Measurements from ENCODE around the gene A3GALT2.

The A3GALT2 gene

GRCh38 chr1:33320619-33321165, at the start of gene A3GALT2:
TSS of gene A3GALT2 (minus strand) at chr1:33321098. CDS start at chr1:33321098, 0 bp downstream.
- DNase-seq (ENCODE audit: low read depth in 3 of 3, low spot score in 1 of 3) = no peak

DNA sequence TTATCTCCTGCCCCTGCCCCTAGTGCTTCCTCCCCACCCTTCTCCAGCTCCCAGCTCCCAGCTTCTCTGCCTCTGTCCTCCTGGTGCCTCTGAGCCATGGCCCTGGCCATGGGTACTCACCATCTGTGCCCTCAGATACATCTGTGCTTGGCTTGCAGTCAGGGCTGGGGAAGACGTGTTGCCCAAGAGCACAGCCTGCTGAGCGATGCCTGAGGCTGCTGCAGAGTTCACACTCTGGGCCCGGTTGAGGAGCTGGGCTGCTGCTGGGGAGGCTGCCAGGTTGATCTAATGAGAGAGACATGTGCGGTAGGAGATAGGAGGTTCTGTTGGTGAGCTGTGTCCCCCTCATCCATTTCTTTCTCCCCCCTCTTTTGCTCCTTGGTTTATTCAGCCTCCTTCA, 49.4 kb upstream of the A3GALT2 start:
- DNase-seq (ENCODE audit: low read depth in 3 of 3, low spot score in 1 of 3) = no peak

GRCh38 chr1:33369764-33370163, 48.9 kb upstream of the A3GALT2 start:
- no peak for DNase-seq (ENCODE audit: low read depth in 3 of 3, low spot score in 1 of 3)

DNA sequence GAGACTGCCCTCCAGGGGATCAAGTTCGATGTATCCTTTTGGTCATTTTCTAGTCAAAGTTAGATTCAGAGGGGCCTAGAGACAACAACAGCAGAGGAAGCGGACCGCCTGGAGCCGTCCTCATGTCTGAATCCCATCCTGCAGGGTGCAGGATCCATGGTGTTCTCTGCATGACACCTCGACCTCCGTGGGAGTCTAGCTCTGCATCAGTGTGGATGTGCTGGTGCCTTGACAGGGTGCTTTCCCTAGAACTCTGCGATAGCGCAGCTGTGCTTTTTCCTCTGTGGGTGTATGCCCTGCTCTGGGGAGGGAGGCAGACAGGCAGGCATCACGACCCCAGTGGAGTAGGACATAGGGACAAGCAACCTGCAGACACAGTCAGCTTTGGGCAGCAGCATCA, 48.2 kb upstream of the A3GALT2 start:
- no peak for DNase-seq (ENCODE audit: low read depth in 3 of 3, low spot score in 1 of 3)

- DNase-seq (ENCODE audit: low read depth in 3 of 3, low spot score in 1 of 3) = no peak
These were observed 47.5 kb upstream of the A3GALT2 start for GRCh38 chr1:33368431-33368830.

GRCh38 chr1:33367485-33368405, 46.8 kb upstream of the A3GALT2 start:
- peak; percentile 70 to 83 (median 74) for DNase-seq (ENCODE audit: low read depth in 3 of 3, low spot score in 1 of 3)

DNA sequence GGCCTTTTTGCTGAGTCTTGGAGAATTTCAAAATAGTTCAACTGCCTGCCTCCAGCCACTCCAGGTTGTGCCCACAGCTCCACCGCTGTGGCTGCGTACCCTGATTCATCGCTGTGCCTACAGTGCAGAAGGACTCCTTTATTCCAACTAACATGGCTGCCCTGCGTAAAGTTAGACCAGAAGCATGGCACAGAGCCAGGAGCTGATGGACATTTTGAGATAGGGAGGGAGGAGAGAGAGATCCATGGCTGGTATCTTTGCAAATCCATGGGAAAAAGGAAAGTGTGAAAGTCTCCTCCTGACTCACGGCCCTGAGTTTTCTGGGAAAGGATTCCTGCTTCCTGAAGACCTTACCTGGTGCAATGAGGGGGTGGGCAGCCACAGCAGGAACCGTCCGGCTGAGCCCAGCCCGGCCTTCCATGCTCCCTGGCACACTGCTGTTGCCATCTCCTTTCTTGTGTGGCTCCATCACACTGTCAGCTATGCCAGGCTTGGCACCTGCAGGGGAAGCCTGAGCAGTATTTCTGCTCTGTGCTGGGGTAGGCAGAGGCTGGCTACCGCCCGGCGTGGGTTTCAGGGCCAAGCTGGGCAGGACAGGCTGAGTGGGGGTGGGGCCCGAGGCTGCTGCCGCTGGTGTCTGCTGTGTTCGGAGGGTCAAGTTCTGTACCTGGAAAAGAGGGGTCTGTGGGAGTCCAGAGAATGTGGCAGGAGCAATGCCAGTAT, 46.0 kb upstream of the A3GALT2 start:
- no peak for DNase-seq (ENCODE audit: low read depth in 3 of 3, low spot score in 1 of 3)

DNA sequence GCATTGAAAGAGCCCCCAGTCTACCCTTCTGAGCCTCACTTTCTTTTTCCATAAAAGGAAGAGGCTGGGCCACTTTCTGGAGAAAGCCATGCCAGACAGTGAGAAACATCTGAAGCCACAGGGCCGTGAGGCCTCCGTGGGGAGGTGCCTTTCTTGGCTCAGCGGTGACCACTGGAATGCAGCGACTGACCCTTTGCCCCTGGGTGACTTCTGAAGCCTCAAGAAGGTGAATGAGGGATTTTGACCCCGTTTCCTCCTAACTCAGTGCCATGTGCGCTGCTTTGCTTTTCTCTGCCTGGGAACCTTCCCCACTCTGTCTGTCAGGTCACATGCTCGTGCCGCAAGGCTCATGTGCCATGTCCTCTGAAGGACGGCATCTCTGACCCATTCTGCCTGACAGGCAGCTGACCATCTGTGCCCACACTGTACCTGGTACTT, 44.7 kb upstream of the A3GALT2 start:
- DNase-seq (ENCODE audit: low read depth in 3 of 3, low spot score in 1 of 3) = no peak

DNA sequence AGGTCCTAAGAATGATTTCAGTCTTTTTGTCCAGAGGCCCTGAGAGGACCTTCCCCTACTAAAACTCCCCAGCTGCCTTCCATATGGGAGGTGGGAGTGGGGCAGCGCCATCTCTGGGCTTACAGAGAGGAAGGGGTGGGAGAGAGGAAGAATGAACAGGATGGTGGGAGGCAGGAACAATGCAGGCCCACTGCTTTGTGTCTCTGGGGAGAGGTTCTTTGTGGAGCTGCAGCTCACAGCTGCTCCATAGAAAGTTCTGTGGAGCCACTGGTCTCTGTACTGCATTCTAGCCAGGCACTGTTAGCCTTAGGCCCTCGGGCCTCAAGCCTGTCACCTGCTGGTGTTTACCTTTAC, 43.6 kb upstream of the A3GALT2 start:
- DNase-seq (ENCODE audit: low read depth in 3 of 3, low spot score in 1 of 3) = no peak

- no peak for DNase-seq (ENCODE audit: low read depth in 3 of 3, low spot score in 1 of 3)
These were observed 42.6 kb upstream of the A3GALT2 start for GRCh38 chr1:33363470-33363861.

DNA sequence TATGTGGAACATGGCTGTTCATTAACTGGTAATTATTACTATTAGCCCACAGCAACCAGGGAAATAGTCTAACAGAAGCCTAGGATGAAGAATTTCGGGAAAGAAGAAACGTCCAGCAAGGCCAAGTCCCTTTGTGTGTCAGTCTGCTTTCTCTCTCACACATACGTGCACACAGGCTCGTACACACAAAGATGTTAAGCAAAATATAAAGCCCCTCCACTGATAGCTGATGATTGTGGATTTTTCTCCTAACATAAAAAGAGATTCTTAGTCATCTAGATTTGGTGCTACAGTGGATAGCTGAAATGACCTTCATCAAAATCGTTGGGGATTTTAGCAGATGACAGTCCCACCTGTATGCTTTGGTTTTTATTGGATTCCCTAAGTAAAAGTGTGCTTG, 42.1 kb upstream of the A3GALT2 start:
- no peak for DNase-seq (ENCODE audit: low read depth in 3 of 3, low spot score in 1 of 3)

DNA sequence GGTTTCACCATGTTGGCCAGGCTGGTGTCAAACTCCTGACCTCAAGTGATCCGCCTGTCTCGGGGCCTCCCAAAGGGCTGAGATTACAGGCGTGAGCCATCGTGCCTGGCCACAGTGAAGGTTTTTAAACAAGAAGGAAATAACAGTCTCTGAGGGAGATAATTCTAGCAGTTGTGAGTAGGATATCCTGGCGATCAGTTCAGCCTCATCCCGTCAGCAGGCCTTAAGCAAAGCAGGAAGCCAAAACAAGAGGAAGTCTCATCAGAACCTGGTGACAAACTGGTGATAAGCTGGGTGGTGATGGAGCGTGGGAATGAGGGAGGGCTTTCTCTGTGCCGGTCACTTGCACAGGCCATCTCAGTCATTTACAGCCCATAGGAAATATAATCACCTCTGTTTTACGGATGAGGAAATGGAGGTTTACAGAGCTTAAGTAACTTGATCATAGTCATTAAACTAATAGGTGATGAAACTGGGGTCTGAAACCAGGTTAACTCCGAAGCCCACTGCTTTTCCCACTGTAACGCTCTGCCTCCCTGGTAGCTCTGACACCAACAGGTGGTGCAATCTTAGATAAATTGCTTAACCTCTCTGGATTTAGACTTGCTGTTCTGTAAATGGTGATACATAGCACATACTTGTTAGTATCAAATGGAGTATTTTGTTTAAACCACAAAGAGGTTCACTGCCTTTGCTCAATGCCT, 40.8 kb upstream of the A3GALT2 start:
- no peak for DNase-seq (ENCODE audit: low read depth in 3 of 3, low spot score in 1 of 3)

GRCh38 chr1:33360367-33360766, 39.5 kb upstream of the A3GALT2 start:
- DNase-seq (ENCODE audit: low read depth in 3 of 3, low spot score in 1 of 3) = no peak

DNA sequence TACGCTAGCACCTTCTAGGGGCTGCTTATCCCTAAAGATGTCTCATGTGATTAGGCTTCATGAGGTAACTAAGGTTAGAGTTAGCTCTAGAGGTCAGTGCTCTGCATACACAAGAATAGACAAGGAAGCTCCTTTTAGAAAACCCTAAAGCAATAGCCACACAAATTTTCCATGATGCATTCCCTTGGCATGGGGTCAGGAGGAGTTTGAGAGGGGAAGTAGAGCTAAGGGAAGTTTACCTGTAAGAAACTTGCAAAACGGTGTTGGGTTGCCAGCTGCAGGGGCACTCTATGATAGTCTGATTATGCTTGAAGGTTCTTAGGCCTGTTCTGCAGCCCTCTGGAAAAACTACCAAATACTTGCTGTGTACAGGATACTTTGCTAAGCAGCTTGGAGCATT, 39.0 kb upstream of the A3GALT2 start:
- DNase-seq (ENCODE audit: low read depth in 3 of 3, low spot score in 1 of 3) = no peak

GRCh38 chr1:33358795-33359503, 38.1 kb upstream of the A3GALT2 start:
- no peak for DNase-seq (ENCODE audit: low read depth in 3 of 3, low spot score in 1 of 3)

GRCh38 chr1:33358114-33358794, 37.4 kb upstream of the A3GALT2 start:
- no peak for DNase-seq (ENCODE audit: low read depth in 3 of 3, low spot score in 1 of 3)

DNA sequence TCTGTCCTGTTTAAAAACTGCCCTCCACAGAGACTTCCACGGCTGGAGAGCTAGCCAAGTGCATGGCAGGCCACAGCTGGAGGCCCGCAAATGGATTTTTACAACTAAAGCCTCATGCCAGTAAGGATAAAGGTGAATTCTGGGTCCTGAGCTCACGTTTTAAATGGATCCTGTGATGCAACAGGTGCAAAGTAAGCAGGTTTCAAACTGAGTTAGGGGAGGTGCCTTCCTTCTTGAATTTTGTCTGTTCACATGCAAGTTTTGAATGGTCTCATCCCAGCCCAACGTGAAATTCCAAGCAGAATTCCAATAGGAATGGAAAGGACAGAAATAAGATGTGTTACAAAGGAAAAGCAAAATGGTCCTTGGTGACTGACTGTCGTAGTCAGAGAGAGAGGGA, 36.2 kb upstream of the A3GALT2 start:
- no peak for DNase-seq (ENCODE audit: low read depth in 3 of 3, low spot score in 1 of 3)

DNA sequence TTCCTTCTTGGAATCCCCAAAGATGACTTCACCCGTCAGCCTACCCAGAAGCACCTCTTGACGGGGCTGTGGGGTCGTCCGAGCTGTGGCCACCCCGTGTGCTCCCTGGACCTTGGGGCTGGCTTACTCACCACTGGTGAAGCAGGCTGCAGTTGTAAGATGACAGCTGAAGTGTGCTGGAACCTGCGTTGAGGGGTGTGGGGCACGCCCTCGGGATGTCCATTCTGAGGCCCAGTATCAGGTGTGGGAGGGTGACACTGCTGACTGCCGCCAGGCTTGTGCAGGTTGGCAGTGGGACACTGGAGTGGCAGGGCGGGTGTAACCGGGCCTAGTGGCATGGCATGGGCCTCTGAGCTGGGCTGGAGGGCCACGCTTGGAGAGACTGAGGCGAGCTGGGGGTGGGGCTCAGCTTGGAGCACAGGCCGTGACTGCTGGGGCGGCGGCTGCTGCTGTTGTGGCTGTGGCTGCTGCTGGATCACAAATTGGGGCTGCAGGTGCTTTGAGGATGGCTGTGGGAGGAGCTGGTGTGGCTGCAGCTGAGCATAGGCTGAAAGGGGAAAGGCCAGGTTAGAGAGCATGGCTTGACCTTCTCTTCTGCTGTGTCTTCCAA, 33.9 kb upstream of the A3GALT2 start:
- no peak for DNase-seq (ENCODE audit: low read depth in 3 of 3, low spot score in 1 of 3)

DNA sequence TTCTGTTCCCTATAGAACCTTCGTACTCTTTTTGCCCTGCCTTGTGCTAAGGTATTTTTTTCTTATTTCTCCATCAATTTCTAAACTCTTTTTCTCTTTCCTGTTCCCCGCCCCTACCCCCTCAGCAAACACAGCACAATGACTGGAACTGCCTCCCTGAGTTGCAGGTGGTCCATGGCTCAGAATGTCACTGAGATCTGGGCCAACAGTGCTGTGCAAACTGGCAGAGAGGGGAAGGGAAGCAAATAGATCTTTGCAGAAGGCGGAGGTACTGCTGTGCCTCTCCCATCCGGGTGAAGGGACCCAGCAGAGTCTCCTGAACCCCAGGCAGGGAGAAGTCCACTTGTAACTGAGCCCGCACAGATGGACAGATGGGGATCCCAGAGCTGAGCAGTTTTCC, 32.6 kb upstream of the A3GALT2 start:
- DNase-seq (ENCODE audit: low read depth in 3 of 3, low spot score in 1 of 3) = no peak

GRCh38 chr1:33351281-33351660, 30.4 kb upstream of the A3GALT2 start:
- no peak for DNase-seq (ENCODE audit: low read depth in 3 of 3, low spot score in 1 of 3)

Data from stimulated activated CD4-positive, alpha-beta T cell treated with anti-CD3 and anti-CD28 coated beads, TNF-alpha, amount 100 ng/mL, for 1 hour (primary cell).